Activated T-helper 1 cell treated with anti-CD3 and anti-CD28 coated beads, Interleukin-12 subunit alpha, Interleukin-12 subunit beta, Interleukin-2, Interleukin-4 antibody, amounts not matched to agents 30 ng/mL and 10 ng/mL and 1 ng/mL, durations not matched to agents 14 hours and 24 hours and 36 hours (primary cell): Measurements from ENCODE around the gene ZNF618. TPM values are rescaled to one million over a fixed set of nuclear protein-coding genes. Genes with fewer than 3 reads are reported as not detected.

Experiments
- DNase-seq: peaks from one replicate; pipeline ENCODE4 v3.0.0; 2021; ENCODE audit warnings: low spot score
- H3K27ac Mint-ChIP-seq: one replicate; pipeline ENCODE4 v1.8.0; 2021; ENCODE audit warnings: mild to moderate bottlenecking, mixed read lengths
- H3K27me3 Mint-ChIP-seq: one replicate; pipeline ENCODE4 v1.8.0; 2022; ENCODE audit warnings: mild to moderate bottlenecking, moderate library complexity, mixed read lengths; ENCODE audit not compliant: insufficient read depth
- H3K36me3 Mint-ChIP-seq: one replicate; pipeline ENCODE4 v1.8.0; 2021; ENCODE audit warnings: low read depth, mixed read lengths
- H3K4me1 Mint-ChIP-seq: one replicate; pipeline ENCODE4 v1.8.0; 2021; ENCODE audit warnings: low read depth, mixed read lengths
- H3K4me3 Mint-ChIP-seq: one replicate; pipeline ENCODE4 v1.8.0; 2021; ENCODE audit warnings: mild to moderate bottlenecking, moderate library complexity, mixed read lengths
- H3K9me3 Mint-ChIP-seq: one replicate; pipeline ENCODE4 v1.8.0; 2021; ENCODE audit warnings: mixed read lengths
- intact Hi-C: fragments of 100-400 bp; cut with micrococcal nuclease; formaldehyde crosslinking; loops from one replicate; pipeline ENCODE4 v1.15.1; 2024
- total RNA-seq: library from RNA; stranded (reverse); gene quantifications from 2 replicates; pipeline ENCODE4 v1.2.3, GENCODE V29; 2022

ZNF618 gene
- total RNA-seq, 1 donor from 2014 or later, result 0.16 TPM

- Mint-ChIP-seq H3K27me3 (peaks cover 5% of the 10 kb centered on the region), H3K4me3 (no peak overlapping the region), H3K36me3 (no peaks in the 10 kb centered on the region), H3K4me1 (no peaks in the 10 kb centered on the region), H3K27ac (no peak overlapping the region), H3K9me3 (no peaks in the 10 kb centered on the region)
- DNase-seq, result no peak
- intact Hi-C loops, result no loop called here
Measured at GRCh38 chr9:114061830-114062474, 185.8 kb downstream of the ZNF618 start.

GRCh38 chr9:114065304-114065703, 189.2 kb downstream of the ZNF618 start:
- H3K27ac Mint-ChIP-seq, result no peak overlapping the region
- no peaks in the 10 kb centered on the region for H3K36me3 Mint-ChIP-seq
- peaks cover 3% of the 10 kb centered on the region for H3K27me3 Mint-ChIP-seq
- no peak overlapping the region for H3K4me3 Mint-ChIP-seq
- H3K9me3 Mint-ChIP-seq, result no peaks in the 10 kb centered on the region
- no peak for DNase-seq
- H3K4me1 Mint-ChIP-seq, result no peaks in the 10 kb centered on the region
- intact Hi-C loops, result no loop called here

- intact Hi-C loops, result no loop called here
- Mint-ChIP-seq H3K27me3 (no peaks in the 10 kb centered on the region), H3K27ac (no peak overlapping the region), H3K4me3 (no peak overlapping the region), H3K4me1 (no peaks in the 10 kb centered on the region), H3K9me3 (no peaks in the 10 kb centered on the region), H3K36me3 (no peaks in the 10 kb centered on the region)
- no peak for DNase-seq
Measured at GRCh38 chr9:114069476-114070187, 193.5 kb downstream of the ZNF618 start.

GRCh38 chr9:114070188-114071103, 194.3 kb downstream of the ZNF618 start:
- no peak overlapping the region for H3K4me3 Mint-ChIP-seq
- H3K27ac Mint-ChIP-seq, result no peak overlapping the region
- no peaks in the 10 kb centered on the region for H3K4me1 Mint-ChIP-seq
- no peaks in the 10 kb centered on the region for H3K9me3 Mint-ChIP-seq
- DNase-seq, result no peak
- H3K27me3 Mint-ChIP-seq, result peaks cover 1% of the 10 kb centered on the region
- no peaks in the 10 kb centered on the region for H3K36me3 Mint-ChIP-seq
- intact Hi-C loops, result no loop called here

- H3K27me3 Mint-ChIP-seq, result peaks cover 1% of the 10 kb centered on the region
- no peaks in the 10 kb centered on the region for H3K9me3 Mint-ChIP-seq
- H3K27ac Mint-ChIP-seq, result no peak overlapping the region
- DNase-seq, result no peak
- no peaks in the 10 kb centered on the region for H3K36me3 Mint-ChIP-seq
- H3K4me3 Mint-ChIP-seq, result no peak overlapping the region
- intact Hi-C loops, result no loop called here
- no peaks in the 10 kb centered on the region for H3K4me1 Mint-ChIP-seq
Measured at GRCh38 chr9:114071197-114071795, 195.2 kb downstream of the ZNF618 start.

GRCh38 chr9:114072184-114073140, 196.4 kb downstream of the ZNF618 start:
- H3K27me3 Mint-ChIP-seq, result peaks cover 1% of the 10 kb centered on the region
- no peaks in the 10 kb centered on the region for H3K36me3 Mint-ChIP-seq
- DNase-seq, result no peak
- H3K9me3 Mint-ChIP-seq, result no peaks in the 10 kb centered on the region
- H3K4me3 Mint-ChIP-seq, result no peak overlapping the region
- no peak overlapping the region for H3K27ac Mint-ChIP-seq
- intact Hi-C loops, result no loop called here
- no peaks in the 10 kb centered on the region for H3K4me1 Mint-ChIP-seq

- DNase-seq, result no peak
- Mint-ChIP-seq H3K4me3 (no peak overlapping the region), H3K27ac (no peak overlapping the region), H3K4me1 (no peaks in the 10 kb centered on the region), H3K36me3 (no peaks in the 10 kb centered on the region), H3K9me3 (no peaks in the 10 kb centered on the region), H3K27me3 (peaks cover 1% of the 10 kb centered on the region)
- intact Hi-C loops, result no loop called here
Measured at GRCh38 chr9:114075602-114076001, 199.5 kb downstream of the ZNF618 start.

- Mint-ChIP-seq H3K36me3 (no peaks in the 10 kb centered on the region), H3K4me1 (no peaks in the 10 kb centered on the region), H3K4me3 (no peak overlapping the region), H3K27me3 (peaks cover 1% of the 10 kb centered on the region), H3K27ac (no peak overlapping the region), H3K9me3 (no peaks in the 10 kb centered on the region)
- DNase-seq, result no peak
- intact Hi-C loops, result no loop called here
Measured at GRCh38 chr9:114076237-114077161, 200.4 kb downstream of the ZNF618 start.

GRCh38 chr9:114077162-114077837, 201.2 kb downstream of the ZNF618 start:
- intact Hi-C loops, result no loop called here
- DNase-seq, result no peak
- Mint-ChIP-seq H3K27ac (no peak overlapping the region), H3K4me3 (no peak overlapping the region), H3K36me3 (no peaks in the 10 kb centered on the region), H3K27me3 (peaks cover 1% of the 10 kb centered on the region), H3K9me3 (no peaks in the 10 kb centered on the region), H3K4me1 (no peaks in the 10 kb centered on the region)

- H3K4me3 Mint-ChIP-seq, result no peak within 1 kb of the TSS
- no peak for DNase-seq
- no peaks in the 10 kb centered on the region for H3K4me1 Mint-ChIP-seq
- H3K36me3 Mint-ChIP-seq, result no peaks in the 10 kb centered on the region
- peaks cover 1% of the 10 kb centered on the region for H3K27me3 Mint-ChIP-seq
- no peak within 1 kb of the TSS for H3K27ac Mint-ChIP-seq
- intact Hi-C loops, result no loop called here
- H3K9me3 Mint-ChIP-seq, result no peaks in the 10 kb centered on the region
Measured at GRCh38 chr9:114078021-114078780, 202.1 kb downstream of the ZNF618 start, which contains the start of gene AMBP. Gene AMBP, minus strand, starts transcription at chr9:114078300. Its CDS starts 91 bp downstream, at chr9:114078209.
